Small intestine (tissue), 7 donors: ENCODE results near the gene USH1C. TPM values are rescaled to one million over a fixed set of nuclear protein-coding genes. Genes with fewer than 3 reads are reported as not detected.

Experiments
- DNase-seq, 2 donors: peaks; one replicate each; pipeline versions ENCODE4 v3.0.0 to v3.0.0-alpha.2; 2013
- FAIRE-seq: peaks from 2 replicates; lab custom pipeline; 2012; peaks lifted over from hg19 to GRCh38; lab: Jason Lieb, UNC
- H3K27ac ChIP-seq, 3 donors: one replicate each; pipeline ENCODE4 v1.5.1; 2013; ENCODE audit warnings: low read length in 2 of 3, mild to moderate bottlenecking in 2 of 3, control low read depth in 1 of 3, inconsistent platforms in 1 of 3, low read depth in 1 of 3, moderate library complexity in 1 of 3
- H3K27me3 ChIP-seq, 3 donors: one replicate each; pipeline ENCODE4 v1.6.1; 2013; ENCODE audit warnings: low read length in 3 of 3, inconsistent platforms in 1 of 3; ENCODE audit not compliant: control insufficient read depth in 3 of 3, insufficient read depth in 3 of 3
- H3K36me3 ChIP-seq, 3 donors: one replicate each; pipeline ENCODE4 v1.6.1; 2013; ENCODE audit warnings: low read length in 3 of 3, inconsistent platforms in 1 of 3, low read depth in 1 of 3, mild to moderate bottlenecking in 1 of 3, moderate library complexity in 1 of 3; ENCODE audit not compliant: control insufficient read depth in 3 of 3, insufficient read depth in 2 of 3
- H3K4me1 ChIP-seq, 3 donors: one replicate each; pipeline ENCODE4 v1.6.1; 2013; ENCODE audit warnings: low read length in 2 of 3, inconsistent platforms in 1 of 3, low read depth in 1 of 3, mild to moderate bottlenecking in 1 of 3, moderate library complexity in 1 of 3; ENCODE audit not compliant: control insufficient read depth in 3 of 3, insufficient read depth in 2 of 3
- H3K4me3 ChIP-seq, 3 donors: one replicate each; pipeline ENCODE4 v1.5.1; 2013; ENCODE audit warnings: low read length in 3 of 3, control low read depth in 1 of 3, inconsistent platforms in 1 of 3, low read depth in 1 of 3, mild to moderate bottlenecking in 1 of 3, moderate library complexity in 1 of 3
- H3K9me3 ChIP-seq, 2 donors: one replicate each; pipeline ENCODE4 v1.6.1; 2013; ENCODE audit warnings: low read depth in 1 of 2, low read length in 1 of 2; ENCODE audit not compliant: control insufficient read depth in 2 of 2, insufficient read depth in 1 of 2
- WGBS, 3 donors: extraction: QIAGEN DNeasy Blood & Tissue Kit; methylation state at CpG; one replicate each; pipeline ENCODE4 v1.1.7; 2013; 5-methylcytosine and 5-hydroxymethylcytosine counted together
- polyA plus RNA-seq, 4 donors: library from polyadenylated mRNA; stranded (reverse) in 3 of 4; unstranded in 1 of 4; fragments of 200-250 nt in 3 of 4; fragments of 120-200 nt in 1 of 4; gene quantifications; one replicate each; pipeline versions ENCODE4 v1.2.1 to v1.2.3, GENCODE V29; 2013
- donor health status: healthy with polysubstance abuse.
- donor health status: control.
- donor health status: control.
- donor health status: Bipolar disorder and iron deficiency.
- donor health status: healthy.

Gene USH1C
- polyA plus RNA-seq, 4 donors, result 86.2 to 309 (median 297) TPM

GRCh38 chr11:17573526-17573925, 29.3 kb upstream of the USH1C start:
- H3K4me3 ChIP-seq, result no peak overlapping the region
- H3K36me3 ChIP-seq, result no peaks in the 10 kb centered on the region
- no peaks in the 10 kb centered on the region for H3K4me1 ChIP-seq
- no peak for DNase-seq
- 92 to 98% (median 95%) methylated on average over 3 of the region's 3 CpGs for WGBS, 3 donors
- H3K27me3 ChIP-seq, result no peaks in the 10 kb centered on the region
- H3K9me3 ChIP-seq, result no peaks in the 10 kb centered on the region
- H3K27ac ChIP-seq, result no peak overlapping the region
- FAIRE-seq, result no peak

GRCh38 chr11:17572791-17573460, 28.7 kb upstream of the USH1C start:
- DNase-seq (peak in 1 of 2 donors; percentile 11), FAIRE-seq (no peak)
- no peaks in the 10 kb centered on the region for H3K27me3 ChIP-seq
- no peaks in the 10 kb centered on the region for H3K9me3 ChIP-seq
- no peak overlapping the region for H3K4me3 ChIP-seq
- H3K4me1 ChIP-seq, result no peaks in the 10 kb centered on the region
- H3K27ac ChIP-seq, result no peak overlapping the region
- 82 to 88% (median 85%) methylated on average over 20 of the region's 20 CpGs for WGBS, 3 donors
- no peaks in the 10 kb centered on the region for H3K36me3 ChIP-seq

GRCh38 chr11:17572359-17572690, 28.1 kb upstream of the USH1C start:
- Histone ChIP-seq H3K27me3 (no peaks in the 10 kb centered on the region), H3K36me3 (no peaks in the 10 kb centered on the region), H3K9me3 (no peaks in the 10 kb centered on the region), H3K27ac (no peak overlapping the region), H3K4me1 (no peaks in the 10 kb centered on the region), H3K4me3 (no peak overlapping the region)
- DNase-seq (peak in 1 of 2 donors; percentile 43), FAIRE-seq (no peak)
- WGBS, 3 donors, result 21 to 39% (median 36%) methylated on average over 1 to 3 of the region's 3 CpGs

GRCh38 chr11:17571431-17572358, 27.5 kb upstream of the USH1C start:
- Histone ChIP-seq H3K9me3 (no peaks in the 10 kb centered on the region), H3K4me3 (no peak overlapping the region), H3K4me1 (no peaks in the 10 kb centered on the region), H3K36me3 (no peaks in the 10 kb centered on the region), H3K27me3 (no peaks in the 10 kb centered on the region), H3K27ac (no peak overlapping the region)
- no peak for DNase-seq
- FAIRE-seq, result no peak
- WGBS, 3 donors, result 81 to 84% (median 82%) methylated on average over 14 of the region's 14 CpGs

- no peak overlapping the region for H3K27ac ChIP-seq
- H3K27me3 ChIP-seq, result no peaks in the 10 kb centered on the region
- H3K9me3 ChIP-seq, result no peaks in the 10 kb centered on the region
- H3K36me3 ChIP-seq, result no peaks in the 10 kb centered on the region
- WGBS, 3 donors, result 80 to 86% (median 81%) methylated on average over 23 of the region's 23 CpGs
- no peak for FAIRE-seq
- H3K4me1 ChIP-seq, result no peaks in the 10 kb centered on the region
- no peak for DNase-seq
- H3K4me3 ChIP-seq, result no peak overlapping the region
Measured at GRCh38 chr11:17570034-17570433, 25.8 kb upstream of the USH1C start.

- Histone ChIP-seq H3K27ac (no peak overlapping the region), H3K4me3 (no peak overlapping the region), H3K9me3 (no peaks in the 10 kb centered on the region), H3K4me1 (no peaks in the 10 kb centered on the region), H3K36me3 (no peaks in the 10 kb centered on the region), H3K27me3 (no peaks in the 10 kb centered on the region)
- DNase-seq, result no peak
- WGBS, 3 donors, result 80 to 91% (median 85%) methylated on average over 4 of the region's 4 CpGs
- FAIRE-seq, result no peak
Measured at GRCh38 chr11:17568944-17569343, 24.7 kb upstream of the USH1C start.

GRCh38 chr11:17564687-17565042, 20.4 kb upstream of the USH1C start:
- FAIRE-seq, result no peak
- no peaks in the 10 kb centered on the region for H3K4me1 ChIP-seq
- no peaks in the 10 kb centered on the region for H3K27me3 ChIP-seq
- 48 to 54% (median 50%) methylated on average over 2 of the region's 2 CpGs for WGBS, 3 donors
- H3K36me3 ChIP-seq, result no peaks in the 10 kb centered on the region
- DNase-seq, result no peak
- H3K4me3 ChIP-seq, result no peak overlapping the region
- H3K27ac ChIP-seq, result no peak overlapping the region
- no peaks in the 10 kb centered on the region for H3K9me3 ChIP-seq

- Histone ChIP-seq H3K9me3 (no peaks in the 10 kb centered on the region), H3K27me3 (no peaks in the 10 kb centered on the region), H3K4me1 (no peaks in the 10 kb centered on the region), H3K36me3 (no peaks in the 10 kb centered on the region), H3K27ac (no peak overlapping the region), H3K4me3 (no peak overlapping the region)
- FAIRE-seq (no peak), DNase-seq (no peak)
- WGBS, 3 donors, result 80 to 85% (median 80%) methylated on average over 4 of the region's 4 CpGs
Measured at GRCh38 chr11:17563961-17564686, 19.9 kb upstream of the USH1C start.
